Calu3 (cell line): ENCODE data around the gene KIAA1755. TPM values are rescaled to one million over a fixed set of nuclear protein-coding genes. Genes with fewer than 3 reads are reported as not detected.
A peak's percentile ranks its signal among the peaks of the same experiment; 100 is the strongest.

Experiments used
- BruUV-seq: library from RNA; stranded (reverse); fragments of 400-500 nt; replicated peaks from 2 replicates; lab custom pipeline; 2021; lab: Mats Ljungman, UMichigan
- CTCF ChIA-PET: fragments of 300-600 bp; sonication (Branson Sonifier 250); formaldehyde crosslinking; loops from one replicate; lab custom pipeline; 2022; ENCODE audit warnings: antibody characterized with exemption; lab: Charles Lee
- DNase-seq: peaks from one replicate; pipeline ENCODE4 v3.0.0; 2022
- H3K27ac Mint-ChIP-seq: one replicate; pipeline ENCODE4 v1.8.0; 2022; ENCODE audit warnings: mixed read lengths; ENCODE audit not compliant: unreplicated experiment
- H3K27me3 Mint-ChIP-seq: one replicate; pipeline ENCODE4 v1.8.0; 2022; ENCODE audit warnings: mixed read lengths; ENCODE audit not compliant: unreplicated experiment
- H3K36me3 Mint-ChIP-seq: one replicate; pipeline ENCODE4 v1.8.0; 2022; ENCODE audit warnings: mild to moderate bottlenecking, moderate library complexity, mixed read lengths; ENCODE audit not compliant: insufficient read depth, unreplicated experiment
- H3K4me1 Mint-ChIP-seq: one replicate; pipeline ENCODE4 v1.8.0; 2022; ENCODE audit warnings: mild to moderate bottlenecking, low read depth, mixed read lengths; ENCODE audit not compliant: unreplicated experiment
- H3K4me3 Mint-ChIP-seq: one replicate; pipeline ENCODE4 v1.8.0; 2022; ENCODE audit warnings: mild to moderate bottlenecking, low read depth, moderate library complexity, mixed read lengths; ENCODE audit not compliant: unreplicated experiment
- H3K9me3 Mint-ChIP-seq: one replicate; pipeline ENCODE4 v1.8.0; 2022; ENCODE audit warnings: low read depth, mixed read lengths; ENCODE audit not compliant: unreplicated experiment
- intact Hi-C: fragments of 100-400 bp; cut with micrococcal nuclease; formaldehyde crosslinking; loops from one replicate; pipeline ENCODE4 v1.10.0; 2022; ENCODE audit not compliant: unreplicated experiment
- total RNA-seq: library from RNA; stranded (reverse); gene quantifications from 2 replicates; pipeline ENCODE4 v1.2.3, GENCODE V29; 2022
- TF ChIP-seq, protein P1 (sequence below): fragments of 200-600 bp; IDR thresholded peaks from one replicate; pipeline ENCODE4 v1.8.0; 2022; ENCODE audit warnings: antibody characterized with exemption; ENCODE audit not compliant: unreplicated experiment

Gene KIAA1755
- total RNA-seq, 1 experiment from 2014 or later: not detected

GRCh38 chr20:38162878-38163875 lies 97.4 kb downstream of the KIAA1755 start:
- no peaks in the 10 kb centered on the region for H3K27me3 Mint-ChIP-seq
- no peak for DNase-seq
- intact Hi-C loops: no loop called here
- H3K27ac Mint-ChIP-seq: peak overlapping the region; percentile 52
- H3K4me3 Mint-ChIP-seq: peak overlapping the region; percentile 59
- H3K36me3 Mint-ChIP-seq: peaks cover 80% of the 10 kb centered on the region
- TF ChIP-seq, protein P1, sequence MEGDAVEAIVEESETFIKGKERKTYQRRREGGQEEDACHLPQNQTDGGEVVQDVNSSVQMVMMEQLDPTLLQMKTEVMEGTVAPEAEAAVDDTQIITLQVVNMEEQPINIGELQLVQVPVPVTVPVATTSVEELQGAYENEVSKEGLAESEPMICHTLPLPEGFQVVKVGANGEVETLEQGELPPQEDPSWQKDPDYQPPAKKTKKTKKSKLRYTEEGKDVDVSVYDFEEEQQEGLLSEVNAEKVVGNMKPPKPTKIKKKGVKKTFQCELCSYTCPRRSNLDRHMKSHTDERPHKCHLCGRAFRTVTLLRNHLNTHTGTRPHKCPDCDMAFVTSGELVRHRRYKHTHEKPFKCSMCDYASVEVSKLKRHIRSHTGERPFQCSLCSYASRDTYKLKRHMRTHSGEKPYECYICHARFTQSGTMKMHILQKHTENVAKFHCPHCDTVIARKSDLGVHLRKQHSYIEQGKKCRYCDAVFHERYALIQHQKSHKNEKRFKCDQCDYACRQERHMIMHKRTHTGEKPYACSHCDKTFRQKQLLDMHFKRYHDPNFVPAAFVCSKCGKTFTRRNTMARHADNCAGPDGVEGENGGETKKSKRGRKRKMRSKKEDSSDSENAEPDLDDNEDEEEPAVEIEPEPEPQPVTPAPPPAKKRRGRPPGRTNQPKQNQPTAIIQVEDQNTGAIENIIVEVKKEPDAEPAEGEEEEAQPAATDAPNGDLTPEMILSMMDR: no peak
- CTCF ChIA-PET: interaction anchor here (1.1 to 2.5 kb wide), 8 partner anchors 11 to 106 kb away, joined by 3 to 16 read pairs (median 7); no protein-coding TSS in a partner anchor
- no TSS peak for BruUV-seq
- no peaks in the 10 kb centered on the region for H3K9me3 Mint-ChIP-seq
- H3K4me1 Mint-ChIP-seq: peaks cover 64% of the 10 kb centered on the region

GRCh38 chr20:38162149-38162548 lies 98.4 kb downstream of the KIAA1755 start:
- BruUV-seq: no TSS peak
- H3K27me3 Mint-ChIP-seq: no peaks in the 10 kb centered on the region
- H3K4me1 Mint-ChIP-seq: peaks cover 67% of the 10 kb centered on the region
- H3K36me3 Mint-ChIP-seq: peaks cover 86% of the 10 kb centered on the region
- intact Hi-C loops: no loop called here
- H3K4me3 Mint-ChIP-seq: peak overlapping the region; percentile 59
- no peak for DNase-seq
- TF ChIP-seq, protein P1: no peak
- H3K27ac Mint-ChIP-seq: peak overlapping the region; percentile 52
- no peaks in the 10 kb centered on the region for H3K9me3 Mint-ChIP-seq
- CTCF ChIA-PET: interaction anchor here (0.8 to 2.2 kb wide), 2 partner anchors 10 to 11 kb away, joined by 4 to 10 read pairs; no protein-coding TSS in a partner anchor

GRCh38 chr20:38161412-38161774 lies 99.1 kb downstream of the KIAA1755 start:
- H3K4me3 Mint-ChIP-seq: no peak overlapping the region
- no peaks in the 10 kb centered on the region for H3K9me3 Mint-ChIP-seq
- CTCF ChIA-PET: interaction anchor here (0.8 to 2.4 kb wide), 3 partner anchors 9 to 17 kb away, joined by 4 to 10 read pairs (median 7); no protein-coding TSS in a partner anchor
- H3K36me3 Mint-ChIP-seq: peaks cover 92% of the 10 kb centered on the region
- no peak overlapping the region for H3K27ac Mint-ChIP-seq
- peaks cover 71% of the 10 kb centered on the region for H3K4me1 Mint-ChIP-seq
- DNase-seq: no peak
- TF ChIP-seq, protein P1: no peak
- intact Hi-C loops: no loop called here
- no TSS peak for BruUV-seq
- H3K27me3 Mint-ChIP-seq: no peaks in the 10 kb centered on the region

Other genes starting within 250 kb of the KIAA1755 start
- 54.0 and 57.0 TPM in 2 replicates for gene TTI1, start 227.3 kb downstream of the KIAA1755 start, total RNA-seq
- 53.5 and 61.8 TPM in 2 replicates for gene RPRD1B, start 227.0 kb downstream of the KIAA1755 start, total RNA-seq
- 261 and 311 TPM in 2 replicates for gene TGM2, start 95.5 kb downstream of the KIAA1755 start, total RNA-seq
- gene BPI, start 43.4 kb upstream of the KIAA1755 start, total RNA-seq: not detected in 2 replicates
- not detected in 2 replicates for gene LBP, start 85.7 kb upstream of the KIAA1755 start, total RNA-seq
- gene SNHG17, start 174.6 kb upstream of the KIAA1755 start, total RNA-seq: 111 and 114 TPM in 2 replicates
- gene RALGAPB, start 212.1 kb upstream of the KIAA1755 start, total RNA-seq: 59.8 and 62.5 TPM in 2 replicates